IMR-90 (cell line): ENCODE results near the gene NTRK3. TPM values are rescaled to one million over a fixed set of nuclear protein-coding genes. Genes with fewer than 3 reads are reported as not detected.

Source experiments
- ATAC-seq: fragments of 200-7000 bp; cut with Tn5 transposase; 2 replicates; pipeline ENCODE4 v1.9.1; 2020; ENCODE audit warnings: low read depth, mild to moderate bottlenecking, moderate library complexity
- BruUV-seq: library from RNA; stranded (reverse); fragments of 400-500 nt; replicated peaks from 2 replicates; lab custom pipeline; 2021; lab: Mats Ljungman, UMichigan
- CTCF ChIA-PET: fragments of 300-600 bp; formaldehyde crosslinking; extraction: SDS; loops from one replicate; lab custom pipeline; 2021; ENCODE audit warnings: antibody characterized with exemption; lab: Yijun Ruan, JAX
- POLR2A ChIA-PET: fragments of 300-600 bp; sonication (Branson Sonifier 250); formaldehyde crosslinking; loops from one replicate; lab custom pipeline; 2022; ENCODE audit warnings: antibody characterized with exemption; ENCODE audit not compliant: unreplicated experiment; lab: Charles Lee
- DNase-seq: peaks from one replicate; pipeline ENCODE4 v3.0.0; 2013
- H2AFZ ChIP-seq: replicated peaks from 2 replicates; pipeline ENCODE3; 2013; ENCODE audit warnings: low read length, mild to moderate bottlenecking; ENCODE audit not compliant: poor library complexity
- H2AK5ac ChIP-seq: 2 replicates; pipeline ENCODE4 v1.6.1; 2013; ENCODE audit warnings: low read depth, low read length, inconsistent platforms
- H2AK9ac ChIP-seq: replicated peaks from 2 replicates; pipeline ENCODE3; 2013; ENCODE audit warnings: mild to moderate bottlenecking, low read depth, low read length, moderate library complexity; ENCODE audit not compliant: poor library complexity
- H2BK120ac ChIP-seq: 2 replicates; pipeline ENCODE4 v1.6.1; 2013; ENCODE audit warnings: low read depth, low read length, inconsistent platforms
- H2BK15ac ChIP-seq: 3 replicates; pipeline ENCODE4 v1.6.1; 2013; ENCODE audit warnings: low read depth, low read length, inconsistent platforms
- H2BK20ac ChIP-seq: 2 replicates; pipeline ENCODE4 v1.6.1; 2013; ENCODE audit warnings: low read depth, mild to moderate bottlenecking, inconsistent platforms, low read length, moderate library complexity
- H2BK5ac ChIP-seq: 2 replicates; pipeline ENCODE4 v1.6.1; 2013; ENCODE audit warnings: mild to moderate bottlenecking, low read depth, low read length, inconsistent platforms; ENCODE audit not compliant: poor library complexity, severe bottlenecking
- H3K14ac ChIP-seq: replicated peaks from 2 replicates; pipeline ENCODE4 v1.6.1; 2013; ENCODE audit warnings: low read depth, low read length, inconsistent platforms
- H3K18ac ChIP-seq: 2 replicates; pipeline ENCODE4 v1.6.1; 2013; ENCODE audit warnings: low read depth, low read length, control low read depth
- H3K23ac ChIP-seq: 2 replicates; pipeline ENCODE4 v1.6.1; 2013; ENCODE audit warnings: low read depth, low read length, inconsistent platforms
- H3K27ac ChIP-seq: 2 replicates; pipeline ENCODE4 v1.5.1; 2013; ENCODE audit warnings: mild to moderate bottlenecking, control low read depth, low read length; ENCODE audit not compliant: insufficient read depth
- H3K27me3 ChIP-seq: 2 replicates; pipeline ENCODE4 v1.6.1; 2013; ENCODE audit warnings: low read length; ENCODE audit not compliant: control insufficient read depth, insufficient read depth
- H3K36me3 ChIP-seq: 2 replicates; pipeline ENCODE4 v1.6.1; 2013; ENCODE audit warnings: low read length, mixed read lengths; ENCODE audit not compliant: control insufficient read depth, insufficient read depth
- H3K4ac ChIP-seq: 2 replicates; pipeline ENCODE4 v1.6.1; 2013; ENCODE audit warnings: low read depth, low read length, inconsistent platforms
- H3K4me1 ChIP-seq: 2 replicates; pipeline ENCODE4 v1.6.1; 2013; ENCODE audit warnings: low read length, mixed read lengths; ENCODE audit not compliant: control insufficient read depth, insufficient read depth
- H3K4me2 ChIP-seq: 2 replicates; pipeline ENCODE4 v1.6.1; 2013; ENCODE audit warnings: low read depth, mild to moderate bottlenecking, control low read depth, low read length, moderate library complexity
- H3K4me3 ChIP-seq: 2 replicates; pipeline ENCODE4 v1.5.1; 2013; ENCODE audit warnings: low read depth, mild to moderate bottlenecking, control low read depth, low read length, moderate library complexity; ENCODE audit not compliant: insufficient read depth
- H3K56ac ChIP-seq: 2 replicates; pipeline ENCODE4 v1.6.1; 2013; ENCODE audit warnings: low read length, inconsistent platforms; ENCODE audit not compliant: insufficient read depth; ENCODE audit errors: extremely low read depth
- H3K79me1 ChIP-seq, 2 experiments: 2 replicates each; pipeline ENCODE4 v1.6.1; 2013; ENCODE audit warnings: low read length in 2 of 2, inconsistent platforms in 1 of 2, low read depth in 1 of 2
- H3K9ac ChIP-seq: 2 replicates; pipeline ENCODE4 v1.6.1; 2013; ENCODE audit warnings: low read depth, low read length, control low read depth
- H3K9me1 ChIP-seq: 2 replicates; pipeline ENCODE4 v1.6.1; 2013; ENCODE audit warnings: low read length, inconsistent platforms; ENCODE audit not compliant: insufficient read depth
- H3K9me3 ChIP-seq: 2 replicates; pipeline ENCODE4 v1.6.1; 2013; ENCODE audit warnings: low read length; ENCODE audit not compliant: control insufficient read depth, insufficient read depth
- H4K20me1 ChIP-seq: 2 replicates; pipeline ENCODE4 v1.6.1; 2013; ENCODE audit warnings: low read length, inconsistent platforms; ENCODE audit not compliant: insufficient read depth
- H4K5ac ChIP-seq: 2 replicates; pipeline ENCODE4 v1.6.1; 2013; ENCODE audit warnings: mild to moderate bottlenecking, low read depth, low read length, control low read depth
- H4K8ac ChIP-seq, 2 experiments: 2 replicates each; pipeline ENCODE4 v1.6.1; 2013; ENCODE audit warnings: low read depth in 2 of 2, low read length in 2 of 2, control low read depth in 1 of 2, inconsistent platforms in 1 of 2
- H4K91ac ChIP-seq: 2 replicates; pipeline ENCODE4 v1.6.1; 2013; ENCODE audit warnings: low read depth, low read length, inconsistent platforms; ENCODE audit not compliant: insufficient read depth
- BHLHE40 ChIP-seq: fragments of 150-350 bp; IDR thresholded peaks from 2 replicates; pipeline ENCODE4 v1.6.1; 2016; ENCODE audit warnings: mild to moderate bottlenecking, low read depth, low read length
- CEBPB ChIP-seq: IDR thresholded peaks from 2 replicates; pipeline ENCODE4 v1.6.1; 2012; ENCODE audit warnings: low read depth, low read length, improper control_type of control experiment
- CHD1 ChIP-seq: IDR thresholded peaks from 2 replicates; pipeline ENCODE4 v1.6.1; 2012; ENCODE audit warnings: low read depth, low read length, improper control_type of control experiment
- FOS ChIP-seq: fragments of 150-350 bp; IDR thresholded peaks from 2 replicates; pipeline ENCODE4 v1.6.1; 2016; ENCODE audit warnings: low read depth, low read length
- MAFK ChIP-seq: IDR thresholded peaks from 2 replicates; pipeline ENCODE4 v1.6.1; 2012; ENCODE audit warnings: low read depth, low read length, improper control_type of control experiment
- MAZ ChIP-seq: IDR thresholded peaks from 2 replicates; pipeline ENCODE4 v1.6.1; 2012; ENCODE audit warnings: low read depth, mild to moderate bottlenecking, low read length, improper control_type of control experiment, moderate library complexity, borderline replicate concordance
- MXI1 ChIP-seq: IDR thresholded peaks from 2 replicates; pipeline ENCODE4 v1.6.1; 2012; ENCODE audit warnings: low read depth, mild to moderate bottlenecking, low read length, moderate library complexity, borderline replicate concordance
- NFE2L2 ChIP-seq: fragments of 150-350 bp; IDR thresholded peaks from 2 replicates; pipeline ENCODE4 v1.6.1; 2016; ENCODE audit warnings: low read depth, mild to moderate bottlenecking, low read length
- POLR2A ChIP-seq: IDR thresholded peaks from 2 replicates; pipeline ENCODE4 v1.6.1; 2012; ENCODE audit warnings: mild to moderate bottlenecking, low read depth, low read length
- RAD21 ChIP-seq: IDR thresholded peaks from 2 replicates; pipeline ENCODE4 v1.6.1; 2012; ENCODE audit warnings: low read length, improper control_type of control experiment
- RCOR1 ChIP-seq: IDR thresholded peaks from 2 replicates; pipeline ENCODE4 v1.6.1; 2012; ENCODE audit warnings: mild to moderate bottlenecking, low read length, improper control_type of control experiment; ENCODE audit not compliant: insufficient replicate concordance
- RFX5 ChIP-seq: IDR thresholded peaks from 2 replicates; pipeline ENCODE4 v1.8.0; 2012; ENCODE audit warnings: low read depth, mild to moderate bottlenecking, low read length, moderate library complexity
- SMC3 ChIP-seq: fragments of 150-350 bp; IDR thresholded peaks from 2 replicates; pipeline ENCODE4 v1.6.1; 2016; ENCODE audit warnings: low read depth, mild to moderate bottlenecking, antibody characterized with exemption, low read length, moderate library complexity
- WGBS, 2 experiments: methylation state at CpG; one replicate each; pipeline versions ENCODE4 v1.1.5 to v1.1.7; 2013; ENCODE audit warnings: missing lambda C conversion rate in 2 of 2; ENCODE audit not compliant: insufficient read length in 1 of 2; ENCODE audit errors: extremely low coverage in 2 of 2; 5-methylcytosine and 5-hydroxymethylcytosine counted together
- dilution Hi-C: fragments of 300-500 bp; cut with HindIII; formaldehyde crosslinking; loops from one replicate; pipeline ENCODE4 v1.14.3; 2018; ENCODE audit warnings: low sequenced_read_pairs; ENCODE audit not compliant: unreplicated experiment
- in situ Hi-C: fragments of 300-500 bp; cut with MboI; formaldehyde crosslinking; loops from 3 replicates; pipeline ENCODE4 v1.14.3; 2019; ENCODE audit warnings: low sequenced_read_pairs, inconsistent platforms, mixed read lengths
- intact Hi-C: fragments of 100-400 bp; cut with micrococcal nuclease; formaldehyde crosslinking; loops from 2 replicates; pipeline ENCODE4 v1.10.0; 2022
- polyA plus RNA-seq, 3 experiments: library from polyadenylated mRNA; depleted of rRNA; stranded (reverse); fragments of >200 nt; gene quantifications; 2 replicates each; pipeline ENCODE4 v1.2.3, GENCODE V29; 2012; ENCODE audit warnings: low replicate concordance in 1 of 3
- total RNA-seq: library from RNA; depleted of rRNA; stranded (reverse); fragments of >200 nt; gene quantifications from 2 replicates; pipeline ENCODE4 v1.2.3, GENCODE V29; 2012
- TF ChIP-seq, protein P1 (sequence below): fragments of 150-350 bp; IDR thresholded peaks from 2 replicates; pipeline ENCODE4 v1.6.1; 2016; ENCODE audit warnings: low read depth, mild to moderate bottlenecking, low read length, moderate library complexity, borderline replicate concordance
- TF ChIP-seq, protein P2 (sequence below): fragments of 150-350 bp; IDR thresholded peaks from 2 replicates; pipeline ENCODE4 v1.6.1; 2017; ENCODE audit warnings: mild to moderate bottlenecking, antibody characterized with exemption, low read length, low read depth

Gene NTRK3
- total and polyA plus RNA-seq, 2 of the 4 experiments (the other 2 are of a cell fraction) = under 0.01 to 0.15 TPM

DNA sequence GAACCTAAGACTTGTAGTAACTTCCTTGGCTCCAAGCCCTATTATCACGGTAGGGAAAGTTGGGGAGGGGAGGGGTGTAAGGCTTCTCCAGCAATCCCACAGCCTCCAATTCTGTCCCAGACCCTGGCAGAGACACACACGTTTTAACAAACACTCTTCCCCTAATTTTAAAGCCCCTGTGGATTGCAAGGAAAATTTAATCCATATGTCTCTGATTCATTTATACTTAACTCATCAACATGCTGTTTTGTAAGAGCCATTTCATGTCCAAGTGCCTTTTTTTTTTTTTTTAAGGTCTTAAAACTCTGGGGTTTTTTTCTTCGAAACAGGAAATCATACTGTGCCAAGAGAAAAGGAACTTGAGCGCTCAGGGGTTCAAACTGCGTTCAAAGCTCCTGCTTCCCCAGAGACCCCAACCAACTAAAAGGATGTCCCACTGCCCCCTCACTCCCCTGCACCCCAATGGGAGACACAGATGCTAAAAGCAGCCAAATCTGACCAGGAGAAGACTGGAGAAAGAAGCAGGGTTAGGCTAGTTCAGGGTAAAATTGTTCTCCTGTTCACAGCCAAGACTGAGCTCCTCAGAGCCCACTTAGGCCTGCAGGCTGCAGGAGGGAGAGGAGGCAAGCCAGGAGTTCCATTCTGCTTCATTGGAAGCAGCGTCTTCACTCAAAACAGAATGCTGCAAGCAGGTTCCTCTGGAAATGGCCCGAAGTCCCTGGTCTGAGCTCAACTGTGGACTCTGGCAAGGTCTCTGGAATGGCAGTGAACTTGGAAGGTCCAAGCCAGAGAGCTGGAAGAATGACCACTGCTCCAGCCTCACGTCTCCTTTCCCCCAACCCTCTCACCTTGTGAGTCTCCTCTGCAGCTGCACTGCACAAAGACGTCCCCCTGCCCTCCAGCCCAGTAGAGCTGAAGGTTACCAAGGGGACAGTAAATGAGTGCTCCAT lies 172.5 kb downstream of the NTRK3 start:
- no peak overlapping the region for H2BK20ac ChIP-seq
- no peak overlapping the region; the same call in 1 of the 2 replicates for H3K56ac ChIP-seq
- no peak overlapping the region for H3K14ac ChIP-seq
- no peaks in the 10 kb centered on the region for H3K4me1 ChIP-seq
- H3K36me3 ChIP-seq = no peaks in the 10 kb centered on the region
- no peaks in the 10 kb centered on the region for H3K27me3 ChIP-seq
- H2AK5ac ChIP-seq = no peak overlapping the region
- H3K4me3 ChIP-seq = no peak overlapping the region
- H3K9me1 ChIP-seq = no peaks in the 10 kb centered on the region
- intact Hi-C loops = no loop called here
- no peak overlapping the region for H3K23ac ChIP-seq
- H2AFZ ChIP-seq = no peak overlapping the region
- H4K20me1 ChIP-seq = no peaks in the 10 kb centered on the region
- no peak overlapping the region for H3K27ac ChIP-seq
- no peak overlapping the region for H2BK5ac ChIP-seq
- ChIA-PET POLR2A (no interaction called here), CTCF (interaction anchor here (0.6 kb wide), 1 partner anchor 1169 kb away, joined by 3 read pairs; no protein-coding TSS in a partner anchor)
- H3K18ac ChIP-seq = no peak overlapping the region
- H2BK15ac ChIP-seq = no peak overlapping the region
- peaks cover 19% of the 10 kb centered on the region; the same call in 1 of the 2 replicates for H3K9me3 ChIP-seq
- H3K9ac ChIP-seq = no peak overlapping the region
- WGBS, 2 experiments = 17% methylated on average over 1 of the region's 9 CpGs; no CpG with 5 or more reads in 1 of the 2 experiments
- in situ Hi-C loops = no loop called here
- no peaks in the 10 kb centered on the region for H3K79me1 ChIP-seq
- no peak overlapping the region for H4K8ac ChIP-seq
- no peak overlapping the region for H3K4me2 ChIP-seq
- ATAC-seq = no peak
- H4K5ac ChIP-seq = no peak overlapping the region
- BruUV-seq = no TSS peak
- no peak overlapping the region for H4K91ac ChIP-seq
- no peak overlapping the region for H3K4ac ChIP-seq
- no peak for DNase-seq
- dilution Hi-C loops = no loop called here
- no peak overlapping the region for H2AK9ac ChIP-seq
- H2BK120ac ChIP-seq = no peak overlapping the region
- TF ChIP-seq, protein P1, sequence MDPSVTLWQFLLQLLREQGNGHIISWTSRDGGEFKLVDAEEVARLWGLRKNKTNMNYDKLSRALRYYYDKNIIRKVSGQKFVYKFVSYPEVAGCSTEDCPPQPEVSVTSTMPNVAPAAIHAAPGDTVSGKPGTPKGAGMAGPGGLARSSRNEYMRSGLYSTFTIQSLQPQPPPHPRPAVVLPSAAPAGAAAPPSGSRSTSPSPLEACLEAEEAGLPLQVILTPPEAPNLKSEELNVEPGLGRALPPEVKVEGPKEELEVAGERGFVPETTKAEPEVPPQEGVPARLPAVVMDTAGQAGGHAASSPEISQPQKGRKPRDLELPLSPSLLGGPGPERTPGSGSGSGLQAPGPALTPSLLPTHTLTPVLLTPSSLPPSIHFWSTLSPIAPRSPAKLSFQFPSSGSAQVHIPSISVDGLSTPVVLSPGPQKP = no peak
- TF ChIP-seq SMC3 (no peak), RFX5 (no peak), CHD1 (no peak), CEBPB (no peak), FOS (no peak), MAZ (no peak), NFE2L2 (no peak), MXI1 (no peak), RCOR1 (no peak), POLR2A (no peak), RAD21 (no peak), BHLHE40 (no peak), MAFK (no peak)
- TF ChIP-seq, protein P2, sequence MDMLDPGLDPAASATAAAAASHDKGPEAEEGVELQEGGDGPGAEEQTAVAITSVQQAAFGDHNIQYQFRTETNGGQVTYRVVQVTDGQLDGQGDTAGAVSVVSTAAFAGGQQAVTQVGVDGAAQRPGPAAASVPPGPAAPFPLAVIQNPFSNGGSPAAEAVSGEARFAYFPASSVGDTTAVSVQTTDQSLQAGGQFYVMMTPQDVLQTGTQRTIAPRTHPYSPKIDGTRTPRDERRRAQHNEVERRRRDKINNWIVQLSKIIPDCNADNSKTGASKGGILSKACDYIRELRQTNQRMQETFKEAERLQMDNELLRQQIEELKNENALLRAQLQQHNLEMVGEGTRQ = no peak
